CD4-positive, alpha-beta T cell treated with Interferon alpha-2 for 1 hour (primary cell): ENCODE results near the gene MPHOSPH9.
"Not testable (repeated sequence)": the region's sequence is repeated elsewhere in the genome, so short reads cannot be mapped to it uniquely, and the experiment has no call there.

Experiments
- DNase-seq, 2 donors: peaks; one replicate each; pipeline ENCODE4 v3.0.0-alpha.2; 2020 to 2022

MPHOSPH9 gene

DNA sequence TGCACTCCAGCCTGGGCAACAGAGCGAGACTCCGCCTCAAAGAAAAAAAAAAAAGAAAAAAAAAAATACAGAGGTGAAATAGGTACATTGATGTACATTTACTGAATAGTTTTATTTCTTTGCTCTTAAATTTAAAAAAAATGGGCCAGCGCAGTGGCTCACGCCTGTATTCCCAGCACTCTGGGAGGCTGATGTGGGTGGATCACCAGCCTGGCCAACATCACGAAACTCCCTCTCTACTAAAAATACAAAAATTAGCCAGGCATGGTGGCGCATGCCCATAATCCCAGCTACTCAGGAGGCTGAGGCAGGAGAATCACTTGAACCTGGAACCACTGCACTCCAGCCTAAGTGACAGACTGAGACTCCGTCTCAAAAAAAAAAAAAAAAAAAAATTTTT, 25.1 kb downstream of the MPHOSPH9 start:
- DNase-seq: not testable (repeated sequence)

DNA sequence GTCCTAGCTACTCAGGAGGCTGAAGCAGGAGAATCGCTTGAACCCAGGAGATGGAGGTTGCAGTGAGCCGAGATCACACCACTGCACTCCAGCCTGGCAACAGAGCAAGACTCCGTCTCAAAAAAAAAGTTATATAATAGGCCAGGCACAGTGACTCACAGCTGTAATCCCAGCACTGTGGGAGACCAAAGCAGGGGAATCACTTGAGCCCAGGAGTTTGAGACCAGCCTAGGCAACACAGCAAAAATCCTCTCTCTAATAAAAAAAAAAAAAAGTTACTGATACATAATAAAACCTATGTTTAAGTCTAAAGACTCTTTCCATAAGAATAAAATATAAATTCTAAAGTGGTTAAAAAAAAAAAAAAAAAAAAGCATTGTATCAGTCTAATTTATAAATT, 26.1 kb downstream of the MPHOSPH9 start:
- DNase-seq: not testable (repeated sequence)

DNA sequence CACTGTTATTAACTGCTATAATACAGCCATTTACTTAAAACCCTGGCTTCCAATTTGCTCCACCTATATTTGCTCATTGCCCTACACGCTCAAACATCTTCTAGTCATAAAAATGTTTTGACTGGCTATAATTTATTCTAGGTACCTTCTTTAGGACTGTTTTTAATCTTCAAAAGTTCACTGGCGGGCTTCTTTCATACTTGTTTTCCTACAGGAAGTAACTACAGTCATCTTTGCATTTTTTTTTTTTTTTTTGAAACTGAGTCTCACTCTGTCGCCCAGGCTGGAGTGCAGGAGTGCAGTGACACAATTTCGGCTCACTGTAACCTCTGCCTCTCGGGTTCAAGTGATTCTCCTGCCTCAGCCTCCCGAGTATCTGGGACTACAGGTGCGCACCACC, 32.5 kb downstream of the MPHOSPH9 start:
- DNase-seq: peak in 1 of 2 donors; percentile 1

DNA sequence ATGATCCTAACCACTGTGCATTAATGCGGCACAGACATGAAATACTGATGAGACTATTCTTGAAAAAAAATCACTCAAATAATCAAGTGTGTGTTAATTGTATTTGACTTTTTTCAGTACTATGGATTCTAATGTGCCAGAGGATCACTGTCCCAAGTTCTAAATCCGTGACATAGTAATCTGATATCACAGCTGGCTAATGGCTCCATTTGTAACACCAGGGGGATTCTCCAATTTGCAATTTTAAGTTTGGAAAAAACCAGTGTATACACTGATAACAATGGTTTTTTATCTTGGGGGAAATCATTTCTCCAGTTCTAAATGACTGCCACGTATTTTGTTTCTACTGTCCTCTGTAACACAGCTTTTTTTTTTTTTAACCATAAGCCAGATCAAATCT, 33.0 kb downstream of the MPHOSPH9 start:
- no peak for DNase-seq

DNA sequence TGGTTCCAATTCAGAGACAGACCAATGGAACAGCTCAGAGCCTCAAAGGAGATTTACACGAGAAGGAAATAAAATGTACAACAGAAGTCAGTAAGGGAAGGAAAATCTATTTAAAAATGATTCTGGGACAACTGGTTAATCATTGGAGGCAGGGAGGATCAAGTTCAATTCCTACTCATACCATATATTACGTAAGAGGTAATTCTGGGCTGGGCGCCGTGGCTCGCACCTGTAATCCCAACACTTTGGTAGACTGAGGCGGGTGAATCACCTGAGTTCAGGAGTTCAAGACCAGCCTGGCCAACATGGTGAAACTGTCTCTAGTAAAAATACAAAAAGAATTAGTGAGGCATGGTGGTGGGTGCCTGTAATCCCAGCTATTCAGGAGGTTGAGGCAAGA, 45.3 kb downstream of the MPHOSPH9 start:
- no peak for DNase-seq

DNA sequence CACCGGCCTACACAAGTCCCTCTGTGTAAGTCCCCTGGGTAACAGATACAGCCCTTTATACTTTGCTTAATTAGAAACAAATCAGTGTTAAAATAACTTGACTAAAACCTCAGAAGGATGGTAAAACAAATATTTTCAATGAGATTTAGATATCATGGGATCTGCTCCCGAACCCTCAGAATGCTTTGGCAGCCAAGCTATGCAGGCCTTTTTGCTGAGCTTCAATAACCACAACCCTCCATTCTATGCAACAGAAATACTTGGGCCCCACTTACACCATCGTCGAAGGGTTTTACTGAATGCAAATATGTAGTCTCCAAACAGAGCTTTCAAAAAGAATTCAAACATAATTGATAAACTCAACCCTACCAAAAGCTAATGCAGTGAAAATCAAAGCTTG, 52.8 kb downstream of the MPHOSPH9 start:
- no peak for DNase-seq

DNA sequence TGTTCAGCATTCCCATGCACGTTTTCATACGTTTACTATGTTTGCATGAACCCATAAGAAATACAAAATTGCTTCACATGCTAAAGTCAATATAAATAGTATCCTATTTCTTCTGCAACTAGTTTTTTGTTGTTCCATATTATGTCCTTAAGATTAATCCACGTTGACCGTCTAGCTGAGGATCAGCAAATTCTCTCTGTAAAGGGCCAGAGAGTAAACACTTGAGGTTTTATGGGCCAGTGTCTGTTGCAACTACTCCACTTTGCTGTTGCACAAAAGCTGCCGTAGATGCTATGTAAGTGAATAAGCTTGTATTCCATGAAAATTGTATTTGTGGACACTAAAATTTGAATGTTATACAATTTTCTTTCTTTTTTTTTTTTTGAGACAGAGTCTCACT, 61.0 kb downstream of the MPHOSPH9 start:
- no peak for DNase-seq

DNA sequence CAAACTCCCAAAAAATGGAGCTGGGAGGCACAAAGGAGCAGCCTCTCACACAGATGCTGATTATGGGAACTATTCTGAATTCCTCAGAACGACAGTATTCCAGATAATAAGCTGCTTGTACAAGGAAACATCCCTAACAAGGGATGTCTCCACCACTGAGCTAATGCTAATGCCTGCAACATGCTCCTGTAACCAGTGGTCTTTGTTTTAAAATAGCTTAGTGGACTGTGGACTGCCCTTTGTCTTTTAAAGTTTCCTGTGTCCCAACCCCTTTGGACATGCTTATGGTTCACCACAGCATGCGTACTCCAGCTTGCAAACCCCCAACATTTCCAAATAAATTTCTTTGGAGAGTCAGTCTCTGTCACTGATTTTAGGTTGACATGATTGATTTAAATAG, 65.6 kb downstream of the MPHOSPH9 start:
- DNase-seq: no peak

DNA sequence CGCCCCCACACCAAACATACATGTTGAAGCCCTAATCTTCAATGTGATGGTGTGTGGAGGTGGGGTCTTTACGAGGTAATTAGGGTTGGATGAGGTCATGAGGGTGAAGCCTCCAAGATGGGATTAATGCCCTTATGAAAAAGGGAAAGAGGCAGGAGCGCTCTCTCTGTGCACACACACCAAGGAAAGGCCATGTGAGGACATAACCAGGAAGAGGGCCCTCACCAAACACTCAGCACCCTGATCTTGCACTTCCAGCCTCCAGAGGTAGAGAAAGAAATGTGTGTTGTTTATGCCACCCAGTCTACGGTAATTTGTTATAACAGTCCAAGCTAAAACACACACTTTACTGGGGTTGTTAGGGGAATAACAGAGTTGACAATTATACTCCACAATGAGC, 67.4 kb downstream of the MPHOSPH9 start:
- no peak for DNase-seq

DNA sequence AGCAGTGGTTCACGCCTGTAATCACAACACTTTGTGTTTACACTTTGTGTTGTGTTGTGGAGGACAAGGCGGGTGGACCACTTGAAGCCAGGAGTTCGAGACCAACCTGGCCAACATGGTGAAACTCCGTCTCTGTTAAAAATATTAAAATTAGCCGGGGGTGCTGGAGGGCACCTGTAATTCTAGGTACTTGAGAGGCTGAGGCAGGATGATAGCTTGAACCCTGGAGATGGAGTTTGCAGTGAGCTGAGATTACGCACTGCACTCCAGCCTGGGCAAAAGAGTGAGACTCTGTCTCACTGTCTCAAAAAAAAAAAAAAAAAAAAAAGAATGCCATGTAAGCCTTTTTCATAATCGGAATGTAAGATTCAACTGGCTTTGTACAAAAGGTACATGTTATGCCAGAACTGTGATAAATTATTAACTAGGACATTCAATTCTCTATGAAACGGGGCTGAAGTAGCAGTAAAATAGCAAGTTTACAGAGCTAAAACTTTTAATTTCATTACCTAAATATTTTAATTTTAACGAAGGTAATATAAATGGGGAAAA, 68.2 kb downstream of the MPHOSPH9 start:
- DNase-seq: no peak

DNA sequence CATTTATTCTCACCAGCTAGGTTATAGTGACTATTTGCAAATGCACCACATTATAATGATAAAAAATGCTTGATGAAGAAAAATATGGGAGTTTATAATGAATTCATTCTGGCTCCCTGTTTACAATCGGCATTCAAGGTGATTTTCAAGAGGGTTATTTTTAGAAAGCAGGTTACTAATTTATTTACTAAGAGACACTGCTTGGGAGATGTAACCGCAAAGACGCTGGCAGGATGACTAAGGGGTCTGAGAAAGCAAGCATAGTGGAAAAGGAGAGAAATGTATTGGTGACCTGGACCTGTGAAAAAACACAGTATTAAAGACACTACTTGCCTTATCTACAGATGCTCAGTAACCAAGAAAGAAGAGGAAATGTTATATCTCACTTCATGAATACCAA, 68.7 kb downstream of the MPHOSPH9 start:
- DNase-seq: no peak

DNA sequence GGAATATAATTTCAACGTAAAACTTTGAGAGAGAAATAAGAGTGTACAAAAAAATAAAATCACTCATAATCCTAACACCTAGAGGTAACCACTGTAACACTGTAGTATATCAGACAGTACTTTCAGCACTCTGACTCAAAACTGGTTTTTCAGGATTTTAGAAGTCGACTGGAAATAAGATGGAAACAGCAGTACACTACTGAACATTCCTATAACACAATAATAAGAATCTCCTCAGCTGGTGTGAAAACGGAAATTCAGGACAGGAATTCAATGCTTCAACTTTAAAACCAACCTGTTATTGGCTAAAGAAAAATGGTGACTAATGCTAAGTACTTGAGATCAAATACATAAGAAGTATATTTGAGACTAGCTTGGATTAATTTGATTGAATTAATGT, 69.7 kb downstream of the MPHOSPH9 start:
- DNase-seq: no peak

DNA sequence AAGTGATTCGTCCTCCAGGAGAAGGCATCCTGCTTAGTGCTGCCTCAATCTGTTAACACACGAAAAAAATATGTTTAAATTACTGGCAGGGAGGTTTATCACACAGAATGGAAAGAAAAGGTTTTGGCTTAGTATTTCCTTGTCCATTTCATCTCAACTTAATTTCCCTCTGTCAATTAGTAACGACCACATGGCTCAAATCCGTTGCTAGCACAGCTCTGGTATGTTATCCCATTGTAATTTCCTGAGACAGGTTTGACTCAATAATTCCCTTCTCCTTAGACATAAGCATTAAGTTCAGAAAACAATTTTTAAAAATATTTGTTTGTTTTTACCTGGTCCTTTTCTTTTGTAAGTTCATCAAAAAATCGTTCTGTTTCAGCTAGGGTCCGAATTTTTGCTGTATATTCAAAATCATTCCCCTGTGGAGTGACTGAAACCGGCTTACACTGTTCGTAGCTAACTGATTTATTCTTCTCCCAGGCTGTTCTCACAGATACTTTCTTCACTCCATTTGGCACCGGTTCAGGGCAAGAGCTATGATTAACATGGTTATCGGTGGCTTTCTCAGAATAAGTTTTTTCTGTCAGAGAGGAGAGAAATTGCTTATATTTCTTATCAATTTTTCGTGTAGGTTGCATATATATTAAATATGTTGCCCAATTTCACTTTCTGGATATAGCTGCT, 72.0 kb downstream of the MPHOSPH9 start:
- DNase-seq: no peak

DNA sequence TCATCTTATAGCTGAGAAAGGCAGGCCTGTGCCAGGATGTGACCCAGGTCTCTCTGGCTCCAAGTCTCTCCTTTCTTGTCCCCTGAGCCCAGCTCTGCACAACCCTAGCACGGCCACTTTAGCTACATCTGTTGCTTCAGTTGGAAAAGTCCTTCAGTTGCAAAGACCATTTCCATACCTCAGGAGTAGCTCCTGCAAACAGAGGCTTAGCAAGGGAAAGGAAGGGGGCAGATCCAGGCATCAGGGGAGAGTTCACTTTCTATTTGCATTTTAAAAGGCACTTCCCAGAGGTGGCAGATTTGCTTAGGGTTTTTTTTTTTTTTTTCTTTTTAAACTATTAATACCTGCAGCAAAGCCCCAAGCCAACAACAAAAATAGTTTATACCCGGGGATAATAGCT, 79.0 kb downstream of the MPHOSPH9 start:
- no peak for DNase-seq

DNA sequence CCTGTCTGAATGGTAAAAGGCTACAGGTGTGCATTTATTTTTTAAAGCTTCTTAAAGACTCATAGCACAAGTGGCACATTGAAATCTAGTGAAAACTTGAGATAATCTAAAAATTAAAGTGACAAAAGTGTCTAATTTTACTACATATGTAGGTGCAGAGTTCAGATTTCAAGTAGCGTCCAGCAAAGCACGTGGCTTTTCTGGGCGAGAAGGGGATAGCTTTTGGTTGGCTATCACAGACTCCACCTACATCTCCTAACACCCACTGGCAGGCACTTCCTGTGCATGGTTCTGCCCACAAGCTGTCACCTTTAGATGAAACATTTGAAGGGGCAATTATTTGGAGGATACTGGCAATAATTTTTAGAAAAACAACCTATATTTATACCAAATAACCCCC, 80.1 kb downstream of the MPHOSPH9 start:
- peak in 1 of 2 donors; percentile 16 for DNase-seq

DNA sequence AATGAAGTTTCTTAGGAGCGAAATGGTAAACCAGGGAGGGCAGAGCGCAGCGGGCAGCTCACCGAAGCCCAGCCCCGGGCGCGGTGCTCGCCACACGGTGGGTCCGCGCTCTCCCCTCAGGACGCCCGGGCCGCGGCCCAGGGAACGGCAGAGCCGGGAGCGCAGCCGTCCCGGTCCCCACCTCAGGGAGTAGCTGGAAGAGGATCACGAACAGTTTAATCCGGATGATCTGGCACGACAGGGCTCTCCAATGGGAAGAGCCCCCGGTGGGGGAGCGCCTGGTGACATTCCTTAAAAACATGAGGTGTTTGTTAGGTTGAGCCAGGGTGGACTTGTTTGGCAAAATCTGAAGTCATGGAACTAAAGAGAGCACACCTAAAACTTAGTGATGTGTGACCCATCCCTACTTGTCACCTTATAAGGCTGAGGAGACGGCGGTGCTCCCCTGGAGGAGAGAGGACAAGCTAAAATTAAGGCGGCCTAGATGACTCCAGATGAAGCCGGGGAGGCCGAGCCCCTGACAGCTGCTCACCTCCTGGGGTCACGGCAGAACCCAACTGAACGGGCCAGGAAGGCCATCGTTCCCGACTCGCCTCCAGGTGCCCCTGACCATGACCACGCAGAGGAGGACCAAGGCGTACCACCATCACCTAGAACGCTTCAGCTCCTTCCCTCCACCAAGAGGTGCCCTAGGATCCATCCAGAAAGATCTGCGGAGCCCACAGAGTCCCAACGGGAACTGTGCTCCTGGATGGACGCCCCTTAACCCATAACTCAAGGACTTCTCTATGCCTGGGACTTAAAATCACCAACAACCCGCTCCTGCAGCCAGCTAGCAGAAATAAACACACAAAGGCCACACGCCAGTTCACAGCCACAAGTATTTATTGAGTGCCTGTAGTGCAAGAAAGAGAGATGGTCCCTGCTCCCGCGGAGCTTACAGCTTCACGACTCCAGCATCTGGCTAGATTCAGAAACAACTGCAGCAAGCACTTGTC, 81.2 kb downstream of the MPHOSPH9 start:
- DNase-seq: no peak

DNA sequence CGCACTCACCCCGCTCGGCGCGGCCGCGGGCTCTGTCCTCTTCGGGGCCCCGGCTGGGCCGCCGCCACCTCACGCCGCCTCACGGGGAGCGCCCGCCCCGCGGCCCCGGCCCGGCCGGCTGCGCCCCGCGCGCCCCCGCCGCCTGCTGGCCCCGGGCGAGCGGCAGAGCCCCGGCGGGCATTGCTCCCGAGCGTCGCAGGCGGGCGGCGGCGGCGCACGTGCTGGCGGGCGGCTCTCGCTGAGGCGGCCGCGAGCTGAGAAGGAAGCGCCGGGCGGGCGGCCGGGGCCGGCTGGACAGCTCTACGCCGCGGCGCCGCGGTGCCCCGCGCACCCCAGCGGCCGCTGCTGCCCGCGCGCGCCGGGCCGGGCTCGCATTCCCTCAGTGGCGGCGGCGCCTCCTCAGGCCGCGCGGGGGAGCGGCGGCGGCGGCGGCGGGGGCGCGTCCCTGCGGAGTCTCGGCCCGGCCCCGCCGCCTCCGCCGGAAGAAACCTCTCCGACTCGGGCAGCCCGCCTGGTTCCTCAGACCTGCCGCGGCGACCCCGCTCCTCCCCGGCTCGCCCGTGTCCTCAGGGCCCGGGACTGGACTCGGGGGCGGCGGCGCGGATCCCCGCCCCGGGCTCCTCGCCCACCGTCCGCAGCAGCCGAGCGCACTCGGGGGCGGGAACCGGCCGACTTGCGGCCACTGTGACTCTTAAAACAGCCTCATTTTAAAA, 82.0 kb downstream of the MPHOSPH9 start, which contains the start of gene PITPNM2:
TSS of gene PITPNM2 (minus strand) at position 347 of the 713 bp plus-strand sequence. CDS start 116,500 bp downstream, outside the sequence.
- peak; percentile 47 to 67 for DNase-seq

DNA sequence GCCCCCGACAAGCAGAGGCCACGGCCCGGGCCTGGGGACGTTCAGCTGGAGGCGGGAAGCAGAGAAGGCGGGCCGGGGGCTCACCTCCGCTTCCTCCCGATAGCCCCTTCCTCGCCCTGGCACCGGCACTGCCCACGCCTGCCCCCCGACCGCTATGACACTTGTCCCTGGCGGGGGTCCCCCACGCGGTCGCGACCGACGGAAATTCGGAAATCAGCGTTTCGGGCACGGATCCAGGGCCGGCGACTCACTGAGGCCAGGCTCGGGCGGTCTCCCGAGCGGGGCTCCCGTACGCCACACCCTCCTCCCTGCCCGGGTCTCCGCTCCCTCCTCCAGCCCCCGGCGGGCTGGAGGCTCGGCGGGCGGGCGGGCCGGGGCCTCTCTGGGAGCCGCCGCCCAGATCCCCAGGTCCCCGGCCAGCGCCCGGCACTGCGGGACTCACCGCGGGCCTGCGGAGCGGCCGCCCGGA, 82.6 kb downstream of the MPHOSPH9 start:
- peak in 1 of 2 donors; percentile 19 for DNase-seq

DNA sequence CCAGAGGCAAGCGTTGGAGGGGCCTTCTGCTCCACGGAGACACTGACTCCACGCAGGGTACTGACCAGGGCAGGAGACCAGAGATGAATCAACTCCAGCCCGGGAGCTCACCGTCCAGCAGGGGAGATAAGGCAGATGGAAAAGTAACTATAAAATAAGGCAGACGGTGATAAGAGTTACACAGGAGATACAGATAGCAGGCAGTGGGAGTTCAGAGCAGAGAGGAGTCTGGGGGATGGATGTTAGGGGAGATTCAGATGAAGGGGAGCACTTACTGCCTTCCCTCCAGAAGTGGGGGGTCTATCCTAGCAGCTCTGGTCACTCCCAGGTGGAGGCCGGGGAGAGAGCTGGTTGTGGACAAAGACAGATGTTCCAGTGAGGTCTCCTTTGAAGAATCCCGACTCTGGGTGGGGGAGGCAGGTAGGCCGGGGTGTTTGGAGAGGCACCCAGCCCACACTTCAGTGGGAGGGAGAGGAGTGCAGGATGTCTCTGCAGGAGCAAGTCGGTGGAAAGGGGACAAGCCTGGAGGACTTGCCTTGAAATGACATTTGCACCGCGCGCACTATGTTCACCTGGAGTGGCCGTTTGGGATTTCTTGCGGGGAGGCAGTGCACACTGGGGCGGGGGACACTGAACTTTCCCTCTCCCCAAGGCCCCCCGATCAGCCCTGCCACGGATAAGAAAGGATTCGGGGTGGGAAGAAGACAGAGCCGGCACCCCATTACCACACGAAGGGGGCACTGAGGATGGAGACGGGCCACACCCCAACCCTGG, 83.3 kb downstream of the MPHOSPH9 start:
- DNase-seq: no peak

DNA sequence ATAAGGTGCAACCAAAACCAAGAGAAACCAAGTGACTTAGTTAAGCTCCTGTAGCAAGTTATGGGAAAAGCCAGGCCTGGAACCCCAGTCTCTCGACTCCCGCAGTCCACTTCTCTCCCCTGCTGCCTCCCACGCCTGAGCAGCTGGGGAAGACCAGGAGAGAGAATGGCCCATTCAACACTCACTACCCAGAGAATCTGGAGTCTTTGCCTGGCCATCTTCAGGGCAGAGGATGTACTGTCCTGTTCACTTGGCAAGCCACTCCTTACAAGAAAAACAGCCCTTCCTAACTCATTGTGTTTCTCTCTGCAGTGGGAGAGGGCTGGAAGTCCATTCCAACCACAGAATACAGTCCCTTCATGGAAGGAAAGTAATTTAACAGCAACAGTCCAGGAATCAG, 83.9 kb downstream of the MPHOSPH9 start:
- no peak for DNase-seq

DNA sequence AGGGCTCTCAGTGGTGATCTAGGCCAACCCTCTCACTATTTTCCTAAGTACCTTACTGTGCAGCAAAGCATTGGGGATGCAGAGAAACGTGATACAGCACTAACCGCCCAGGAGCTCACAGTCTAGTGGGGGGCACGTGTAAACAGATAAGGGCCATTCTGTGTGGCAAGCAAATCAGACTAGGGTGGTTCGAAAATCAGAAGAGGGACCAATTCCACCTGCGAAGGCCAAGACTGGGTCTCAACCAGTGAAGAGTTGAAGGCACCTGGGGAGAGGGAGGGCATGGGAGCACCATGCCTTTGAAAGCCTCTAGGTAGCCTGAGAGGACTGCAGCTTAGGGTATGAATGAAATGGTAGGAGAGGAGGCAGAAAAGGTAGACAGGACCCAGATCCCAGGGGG, 84.3 kb downstream of the MPHOSPH9 start:
- DNase-seq: no peak

DNA sequence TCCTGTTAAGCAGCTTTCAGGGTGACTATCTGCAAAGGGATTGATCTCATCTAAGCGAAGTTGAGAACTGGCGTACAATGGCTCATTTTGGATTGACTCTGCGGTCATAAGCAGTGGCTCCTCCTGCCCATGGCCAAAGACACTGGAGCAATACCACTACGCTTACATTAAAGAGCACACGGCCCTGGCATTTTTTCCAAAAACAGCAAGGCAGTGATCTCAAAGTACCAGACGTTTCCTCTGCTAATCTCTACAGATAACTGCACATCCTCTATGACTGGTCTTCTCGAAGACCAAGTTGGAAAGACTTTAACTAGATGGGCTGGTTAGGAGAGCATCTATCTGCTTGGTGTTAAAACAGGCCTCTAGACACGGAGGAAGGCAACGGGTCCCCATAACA, 84.7 kb downstream of the MPHOSPH9 start:
- DNase-seq: no peak
